ENCODE measurements around the gene ECE1.

ECE1 gene

DNA sequence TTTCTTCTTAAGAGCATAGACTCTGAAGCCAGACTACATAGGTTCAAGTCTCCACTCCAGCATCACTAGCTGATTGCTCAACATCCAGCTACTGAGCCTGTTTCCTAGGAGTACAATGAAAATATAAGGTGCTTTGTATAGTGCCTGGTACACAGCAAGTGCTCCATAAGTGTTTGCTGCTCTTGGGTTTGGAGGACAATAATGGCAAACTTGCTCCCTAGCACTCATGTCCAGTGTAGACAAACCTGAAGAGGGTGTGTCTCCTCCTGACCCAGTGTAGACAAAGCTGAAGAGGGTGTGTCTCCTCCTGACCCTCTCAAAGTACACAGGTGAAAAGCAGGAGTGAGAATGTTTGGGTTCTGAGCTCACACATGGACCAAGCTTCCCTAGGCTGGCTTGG is 10.5 kb upstream of the ECE1 start:
- Histone ChIP-seq H3K4me1 (ENCODE audit: insufficient read depth, insufficient read length) (peaks cover 11% of the 10 kb centered on the region), H3K36me3 (ENCODE audit: insufficient read depth, insufficient read length, low read length) (no peaks in the 10 kb centered on the region), H3K9me3 (ENCODE audit: insufficient read depth, low read length) (no peaks in the 10 kb centered on the region), H3K4me3 (ENCODE audit: insufficient read length, low read depth) (no peak overlapping the region), H3K27me3 (ENCODE audit: insufficient read depth, insufficient read length) (no peaks in the 10 kb centered on the region), H3K9ac (ENCODE audit: insufficient read length, low read depth) (no peak overlapping the region)
- DNase-seq (ENCODE audit: low read depth, low spot score): no peak
- TF ChIP-seq SUZ12 (IDR thresholded peaks at IDR 0.05; ENCODE audit: extremely low read depth, insufficient read depth, insufficient read length): no peak
- TF ChIP-seq ZNF274 (IDR thresholded peaks at IDR 0.05; ENCODE audit: low read depth, low read length): no peak
- no peak for TF ChIP-seq YY1 (IDR thresholded peaks at IDR 0.05; ENCODE audit: insufficient read depth, insufficient read length)

DNA sequence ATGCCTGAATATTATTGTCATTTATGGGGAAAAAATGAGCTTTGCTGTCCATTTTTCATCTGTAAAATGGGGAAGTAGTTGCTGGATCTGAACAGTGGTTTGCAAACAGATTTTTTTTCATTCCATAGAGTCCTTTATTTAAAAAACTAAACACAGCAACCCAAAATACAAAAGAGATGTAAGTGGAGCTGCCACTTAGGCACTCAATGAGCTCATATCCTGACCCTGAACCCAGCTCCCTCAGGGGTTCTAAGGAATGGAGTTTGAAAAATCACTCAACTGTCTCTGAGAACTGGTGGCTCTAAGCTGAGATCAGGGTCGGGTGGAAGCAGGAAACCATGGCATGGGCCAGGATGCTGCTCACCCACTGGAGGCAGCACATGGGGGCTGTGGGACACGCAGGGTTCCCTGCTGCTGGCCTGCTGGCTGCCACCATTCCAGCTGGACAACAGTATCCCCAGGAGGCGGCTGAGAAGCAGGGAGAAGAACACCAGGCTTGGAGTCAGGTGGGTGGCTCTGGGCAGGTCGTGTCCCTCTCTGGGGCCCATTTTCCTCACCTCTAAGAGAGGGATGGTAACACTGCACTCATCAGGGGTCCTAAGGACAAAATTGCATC is 9.6 kb upstream of the ECE1 start:
- TF ChIP-seq ZNF274 (IDR thresholded peaks at IDR 0.05; ENCODE audit: low read depth, low read length) (no peak), SUZ12 (IDR thresholded peaks at IDR 0.05; ENCODE audit: extremely low read depth, insufficient read depth, insufficient read length) (no peak), YY1 (IDR thresholded peaks at IDR 0.05; ENCODE audit: insufficient read depth, insufficient read length) (no peak)
- Histone ChIP-seq H3K9me3 (ENCODE audit: insufficient read depth, low read length) (no peaks in the 10 kb centered on the region), H3K4me1 (ENCODE audit: insufficient read depth, insufficient read length) (peaks cover 9% of the 10 kb centered on the region), H3K27me3 (ENCODE audit: insufficient read depth, insufficient read length) (no peaks in the 10 kb centered on the region), H3K36me3 (ENCODE audit: insufficient read depth, insufficient read length, low read length) (no peaks in the 10 kb centered on the region), H3K9ac (ENCODE audit: insufficient read length, low read depth) (no peak overlapping the region), H3K4me3 (ENCODE audit: insufficient read length, low read depth) (no peak overlapping the region)
- DNase-seq (ENCODE audit: low read depth, low spot score): no peak

DNA sequence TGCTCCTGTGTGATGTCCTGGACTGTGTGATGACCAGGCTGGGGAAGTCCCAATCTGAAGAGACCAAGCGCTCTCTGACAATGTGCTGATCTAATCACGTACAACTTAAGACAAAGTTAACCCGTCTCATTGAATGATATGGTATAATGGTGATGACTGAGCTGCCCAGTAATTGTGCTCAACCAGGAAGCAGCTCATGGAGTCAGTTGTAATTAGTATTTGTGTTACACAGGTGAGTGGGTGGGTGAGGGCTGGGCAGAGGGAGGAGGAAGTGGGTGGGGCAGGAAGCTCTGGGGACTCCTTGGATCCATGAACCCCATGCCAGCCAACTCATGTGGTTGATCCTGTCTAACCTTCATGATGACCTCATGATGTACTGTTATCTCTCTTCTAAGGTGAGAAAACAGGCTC is 8.7 kb upstream of the ECE1 start:
- no peak for DNase-seq (ENCODE audit: low read depth, low spot score)
- no peaks in the 10 kb centered on the region for H3K9me3 ChIP-seq (ENCODE audit: insufficient read depth, low read length)
- H3K4me3 ChIP-seq (ENCODE audit: insufficient read length, low read depth): no peak overlapping the region
- TF ChIP-seq YY1 (IDR thresholded peaks at IDR 0.05; ENCODE audit: insufficient read depth, insufficient read length) (no peak), ZNF274 (IDR thresholded peaks at IDR 0.05; ENCODE audit: low read depth, low read length) (no peak), SUZ12 (IDR thresholded peaks at IDR 0.05; ENCODE audit: extremely low read depth, insufficient read depth, insufficient read length) (no peak)
- H3K9ac ChIP-seq (ENCODE audit: insufficient read length, low read depth): no peak overlapping the region
- H3K36me3 ChIP-seq (ENCODE audit: insufficient read depth, insufficient read length, low read length): no peaks in the 10 kb centered on the region
- H3K27me3 ChIP-seq (ENCODE audit: insufficient read depth, insufficient read length): no peaks in the 10 kb centered on the region
- peaks cover 11% of the 10 kb centered on the region for H3K4me1 ChIP-seq (ENCODE audit: insufficient read depth, insufficient read length)

DNA sequence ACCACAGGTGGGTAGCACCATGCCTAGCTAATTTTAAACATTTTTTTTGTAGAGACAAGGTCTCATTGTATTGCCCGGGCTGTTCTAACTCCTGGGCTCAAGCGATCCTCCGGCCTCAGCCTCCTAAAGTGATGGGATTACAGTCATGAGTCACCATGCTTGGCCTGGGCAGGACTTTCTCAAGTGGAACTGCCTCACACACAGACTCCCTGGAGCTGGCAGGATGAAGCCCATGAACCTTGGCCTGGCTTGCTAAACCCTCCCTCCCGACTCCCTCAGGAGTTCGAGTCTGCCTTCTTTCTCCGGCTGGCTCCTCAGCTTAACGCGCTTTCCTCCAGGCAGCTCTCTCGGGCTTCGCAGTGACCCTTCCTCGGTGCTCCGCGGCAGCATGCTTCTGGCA is 7.7 kb upstream of the ECE1 start:
- DNase-seq (ENCODE audit: low read depth, low spot score): no peak
- Histone ChIP-seq H3K9me3 (ENCODE audit: insufficient read depth, low read length) (no peaks in the 10 kb centered on the region), H3K9ac (ENCODE audit: insufficient read length, low read depth) (no peak overlapping the region), H3K4me3 (ENCODE audit: insufficient read length, low read depth) (no peak overlapping the region), H3K36me3 (ENCODE audit: insufficient read depth, insufficient read length, low read length) (no peaks in the 10 kb centered on the region), H3K4me1 (ENCODE audit: insufficient read depth, insufficient read length) (peaks cover 16% of the 10 kb centered on the region), H3K27me3 (ENCODE audit: insufficient read depth, insufficient read length) (no peaks in the 10 kb centered on the region)
- TF ChIP-seq YY1 (IDR thresholded peaks at IDR 0.05; ENCODE audit: insufficient read depth, insufficient read length): no peak
- TF ChIP-seq ZNF274 (IDR thresholded peaks at IDR 0.05; ENCODE audit: low read depth, low read length): no peak
- no peak for TF ChIP-seq SUZ12 (IDR thresholded peaks at IDR 0.05; ENCODE audit: extremely low read depth, insufficient read depth, insufficient read length)

DNA sequence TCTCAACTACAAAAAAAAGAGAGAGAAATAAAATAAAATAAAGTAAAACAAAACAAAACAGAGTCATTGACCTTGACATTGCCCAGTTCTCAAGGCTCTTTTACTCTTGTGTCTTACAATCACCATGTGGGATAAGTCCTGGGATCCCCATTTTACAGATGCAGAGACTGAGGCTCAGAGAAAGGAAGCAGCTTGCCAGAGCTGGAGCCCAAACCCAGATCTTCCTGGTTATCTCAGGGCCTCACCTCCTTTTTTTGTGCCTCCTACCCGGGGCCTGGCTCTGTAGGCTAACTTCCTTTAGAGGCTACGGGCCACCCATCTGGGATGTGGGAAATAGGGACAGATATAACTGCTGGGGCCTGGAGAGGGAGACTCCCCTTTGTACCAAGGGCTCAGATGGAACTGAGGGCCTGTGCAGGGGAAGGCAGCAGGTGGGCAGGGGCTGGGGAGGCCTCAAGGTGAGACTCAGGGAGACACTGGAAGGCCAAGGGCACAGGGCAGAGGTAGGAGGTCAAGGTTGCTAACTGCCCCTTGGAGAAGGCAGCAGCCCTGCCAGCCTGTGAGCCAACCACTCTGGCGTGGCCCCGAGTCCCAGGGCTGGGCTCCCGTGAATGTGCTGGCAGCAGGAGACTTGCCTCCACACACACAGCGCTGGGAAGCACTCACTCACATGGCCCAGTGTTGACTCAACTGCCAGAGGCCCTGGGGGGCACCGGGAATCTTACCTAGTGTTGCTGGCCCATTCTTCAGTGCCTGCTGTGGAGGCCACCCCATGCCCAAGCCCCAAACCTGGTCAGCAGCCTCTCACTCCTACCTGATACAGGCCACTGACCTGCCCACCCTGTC is 6.5 kb upstream of the ECE1 start:
- Histone ChIP-seq H3K4me1 (ENCODE audit: insufficient read depth, insufficient read length) (peaks cover 12% of the 10 kb centered on the region), H3K4me3 (ENCODE audit: insufficient read length, low read depth) (no peak overlapping the region)

DNA sequence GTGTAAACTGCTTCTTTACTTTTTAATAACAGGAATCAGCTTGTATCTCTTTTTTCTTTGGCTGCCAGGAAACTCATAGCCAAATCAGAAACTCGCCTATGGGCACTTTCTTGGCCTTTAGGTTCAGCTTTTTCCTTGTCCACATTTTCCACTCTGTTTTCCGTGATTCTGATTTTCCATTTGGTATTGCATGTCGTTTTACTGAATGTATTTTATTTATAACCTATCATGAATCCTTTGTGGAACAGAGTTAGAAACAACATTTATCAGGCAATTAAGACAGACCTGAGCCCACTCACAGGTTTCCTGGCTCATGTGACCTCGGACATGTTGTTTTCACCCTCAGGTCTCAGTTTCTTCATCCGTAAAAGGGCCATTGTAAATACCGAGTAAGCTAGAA is 5.3 kb upstream of the ECE1 start:
- no peak overlapping the region for H3K9ac ChIP-seq (ENCODE audit: insufficient read length, low read depth)
- TF ChIP-seq YY1 (IDR thresholded peaks at IDR 0.05; ENCODE audit: insufficient read depth, insufficient read length) (no peak), SUZ12 (IDR thresholded peaks at IDR 0.05; ENCODE audit: extremely low read depth, insufficient read depth, insufficient read length) (no peak), ZNF274 (IDR thresholded peaks at IDR 0.05; ENCODE audit: low read depth, low read length) (no peak)
- H3K4me3 ChIP-seq (ENCODE audit: insufficient read length, low read depth): no peak overlapping the region
- DNase-seq (ENCODE audit: low read depth, low spot score): no peak
- no peaks in the 10 kb centered on the region for H3K9me3 ChIP-seq (ENCODE audit: insufficient read depth, low read length)
- no peaks in the 10 kb centered on the region for H3K27me3 ChIP-seq (ENCODE audit: insufficient read depth, insufficient read length)
- no peaks in the 10 kb centered on the region for H3K36me3 ChIP-seq (ENCODE audit: insufficient read depth, insufficient read length, low read length)
- H3K4me1 ChIP-seq (ENCODE audit: insufficient read depth, insufficient read length): peaks cover 14% of the 10 kb centered on the region

More for the DNA sequence above, 6.5 kb upstream of the ECE1 start:
- Histone ChIP-seq H3K36me3 (ENCODE audit: insufficient read depth, insufficient read length, low read length) (no peaks in the 10 kb centered on the region), H3K27me3 (ENCODE audit: insufficient read depth, insufficient read length) (no peaks in the 10 kb centered on the region), H3K9me3 (ENCODE audit: insufficient read depth, low read length) (no peaks in the 10 kb centered on the region), H3K9ac (ENCODE audit: insufficient read length, low read depth) (no peak overlapping the region)
- no peak for TF ChIP-seq ZNF274 (IDR thresholded peaks at IDR 0.05; ENCODE audit: low read depth, low read length)
- no peak for DNase-seq (ENCODE audit: low read depth, low spot score)

DNA sequence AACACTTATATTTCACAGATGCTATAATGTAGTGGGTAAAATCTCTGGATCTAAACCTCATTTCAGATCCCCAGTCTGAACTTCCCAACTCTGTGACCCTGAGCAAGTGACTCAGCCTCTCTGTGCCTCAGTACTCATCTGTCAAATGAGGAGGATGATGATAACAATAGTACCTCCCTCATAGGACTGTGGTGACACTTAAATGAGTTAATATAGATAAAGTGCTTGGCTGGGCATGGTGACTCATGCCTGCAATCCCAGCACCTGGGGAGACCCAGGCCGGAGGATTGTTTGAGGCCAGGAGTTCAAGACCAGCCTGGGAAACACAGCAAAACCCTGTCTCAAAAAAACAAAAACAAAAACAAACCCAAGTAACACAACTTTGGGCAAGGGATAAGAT is 4.7 kb upstream of the ECE1 start:
- no peak for TF ChIP-seq SUZ12 (IDR thresholded peaks at IDR 0.05; ENCODE audit: extremely low read depth, insufficient read depth, insufficient read length)
- no peak for TF ChIP-seq ZNF274 (IDR thresholded peaks at IDR 0.05; ENCODE audit: low read depth, low read length)
- no peak for TF ChIP-seq YY1 (IDR thresholded peaks at IDR 0.05; ENCODE audit: insufficient read depth, insufficient read length)

More for the DNA sequence above, 4.7 kb upstream of the ECE1 start:
- Histone ChIP-seq H3K36me3 (ENCODE audit: insufficient read depth, insufficient read length, low read length) (no peaks in the 10 kb centered on the region), H3K4me1 (ENCODE audit: insufficient read depth, insufficient read length) (peaks cover 14% of the 10 kb centered on the region), H3K27me3 (ENCODE audit: insufficient read depth, insufficient read length) (no peaks in the 10 kb centered on the region), H3K9me3 (ENCODE audit: insufficient read depth, low read length) (no peaks in the 10 kb centered on the region), H3K9ac (ENCODE audit: insufficient read length, low read depth) (no peak overlapping the region), H3K4me3 (ENCODE audit: insufficient read length, low read depth) (no peak overlapping the region)
- DNase-seq (ENCODE audit: low read depth, low spot score): no peak

Measured in NT2/D1 (cell line).